ENCODE results near the gene RIPK1.
"Not testable (repeated sequence)": the region's sequence is repeated elsewhere in the genome, so short reads cannot be mapped to it uniquely, and the experiment has no call there.

Gene RIPK1

GRCh38 chr6:3122823-3123182 is 54.5 kb downstream of the RIPK1 start:
- DNase-seq (ENCODE audit: insufficient read length, low spot score): no peak
- TF ChIP-seq POLR2A (IDR thresholded peaks at IDR 0.05; ENCODE audit: low read depth, low read length): no peak
- no peak for FAIRE-seq

GRCh38 chr6:3124667-3125066 is 56.4 kb downstream of the RIPK1 start:
- no peak for TF ChIP-seq POLR2A (IDR thresholded peaks at IDR 0.05; ENCODE audit: low read depth, low read length)
- FAIRE-seq (no peak), DNase-seq (ENCODE audit: insufficient read length, low spot score) (no peak)

GRCh38 chr6:3125815-3126214 is 57.5 kb downstream of the RIPK1 start:
- no peak for DNase-seq (ENCODE audit: insufficient read length, low spot score)
- TF ChIP-seq POLR2A (IDR thresholded peaks at IDR 0.05; ENCODE audit: low read depth, low read length): no peak
- no peak for FAIRE-seq

- TF ChIP-seq POLR2A (IDR thresholded peaks at IDR 0.05; ENCODE audit: low read depth, low read length): no peak
- DNase-seq (ENCODE audit: insufficient read length, low spot score) (no peak), FAIRE-seq (no peak)
These were observed 60.2 kb downstream of the RIPK1 start for GRCh38 chr6:3128356-3129108.

- no peak for FAIRE-seq
- TF ChIP-seq POLR2A (IDR thresholded peaks at IDR 0.05; ENCODE audit: low read depth, low read length): no peak
- no peak for DNase-seq (ENCODE audit: insufficient read length, low spot score)
These were observed 63.4 kb downstream of the RIPK1 start for GRCh38 chr6:3131695-3132094.

GRCh38 chr6:3133515-3133914 is 65.2 kb downstream of the RIPK1 start:
- FAIRE-seq (no peak), DNase-seq (ENCODE audit: insufficient read length, low spot score) (no peak)
- TF ChIP-seq POLR2A (IDR thresholded peaks at IDR 0.05; ENCODE audit: low read depth, low read length): no peak

GRCh38 chr6:3135668-3136291 is 67.5 kb downstream of the RIPK1 start:
- DNase-seq (ENCODE audit: insufficient read length, low spot score): no peak
- no peak for TF ChIP-seq POLR2A (IDR thresholded peaks at IDR 0.05; ENCODE audit: low read depth, low read length)
- FAIRE-seq: no peak

- no peak for DNase-seq (ENCODE audit: insufficient read length, low spot score)
- no peak for TF ChIP-seq POLR2A (IDR thresholded peaks at IDR 0.05; ENCODE audit: low read depth, low read length)
- no peak for FAIRE-seq
These were observed 68.2 kb downstream of the RIPK1 start for GRCh38 chr6:3136292-3137011.

GRCh38 chr6:3137057-3137777 is 68.9 kb downstream of the RIPK1 start:
- no peak for DNase-seq (ENCODE audit: insufficient read length, low spot score)
- TF ChIP-seq POLR2A (IDR thresholded peaks at IDR 0.05; ENCODE audit: low read depth, low read length): no peak
- no peak for FAIRE-seq

GRCh38 chr6:3137873-3138272 is 69.6 kb downstream of the RIPK1 start:
- not testable (repeated sequence) for FAIRE-seq; DNase-seq (ENCODE audit: insufficient read length, low spot score)

GRCh38 chr6:3138341-3138740 is 70.0 kb downstream of the RIPK1 start:
- DNase-seq (ENCODE audit: insufficient read length, low spot score): no peak
- TF ChIP-seq POLR2A (IDR thresholded peaks at IDR 0.05; ENCODE audit: low read depth, low read length): no peak
- FAIRE-seq: no peak

- no peak for FAIRE-seq
- DNase-seq (ENCODE audit: insufficient read length, low spot score): no peak
- no peak for TF ChIP-seq POLR2A (IDR thresholded peaks at IDR 0.05; ENCODE audit: low read depth, low read length)
These were observed 71.0 kb downstream of the RIPK1 start for GRCh38 chr6:3139090-3139903.

GRCh38 chr6:3140201-3140600 is 71.9 kb downstream of the RIPK1 start:
- TF ChIP-seq POLR2A (IDR thresholded peaks at IDR 0.05; ENCODE audit: low read depth, low read length): no peak
- no peak for FAIRE-seq

More at GRCh38 chr6:3140201-3140600, 71.9 kb downstream of the RIPK1 start:
- DNase-seq (ENCODE audit: insufficient read length, low spot score): no peak
